HG03575 (cell line): ENCODE results near the gene CD200R1L.
"Not testable (repeated sequence)": the region's sequence is repeated elsewhere in the genome, so short reads cannot be mapped to it uniquely, and the experiment has no call there.

ENCODE experiments used
- ATAC-seq: cut with Tn5 transposase; IDR thresholded peaks from one replicate; pipeline ENCODE4 v1.9.1; 2021; ENCODE audit not compliant: unreplicated experiment, insufficient number of reproducible peaks, low FRiP score; ENCODE audit errors: extremely low read depth

Gene CD200R1L, protein sequence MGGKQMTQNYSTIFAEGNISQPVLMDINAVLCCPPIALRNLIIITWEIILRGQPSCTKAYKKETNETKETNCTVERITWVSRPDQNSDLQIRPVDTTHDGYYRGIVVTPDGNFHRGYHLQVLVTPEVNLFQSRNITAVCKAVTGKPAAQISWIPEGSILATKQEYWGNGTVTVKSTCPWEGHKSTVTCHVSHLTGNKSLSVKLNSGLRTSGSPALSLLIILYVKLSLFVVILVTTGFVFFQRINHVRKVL

DNA sequence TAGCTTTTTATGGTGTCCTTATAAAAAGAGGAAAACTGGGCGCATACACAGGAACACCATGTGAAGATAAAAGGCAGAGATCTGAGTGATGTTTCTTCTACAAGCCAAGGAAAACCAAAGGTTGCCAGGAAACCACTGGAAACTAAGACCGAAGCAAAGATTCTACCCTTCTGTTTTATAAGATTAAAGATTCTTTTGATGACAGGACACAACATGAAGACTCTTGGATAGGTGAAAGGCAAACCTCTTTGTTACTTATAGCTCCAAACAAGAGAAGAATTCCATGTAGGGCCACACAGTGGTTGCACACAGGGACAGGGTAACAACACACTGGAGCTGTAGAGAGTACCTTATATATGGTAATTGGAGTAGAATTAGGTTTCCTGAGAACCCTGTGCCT, at the start of gene CD200R1L:
Gene CD200R1L, minus strand, starts transcription at position 101 of the 400 bp plus-strand sequence. CDS start 17,497 bp downstream, outside the sequence.
- no peak for ATAC-seq

DNA sequence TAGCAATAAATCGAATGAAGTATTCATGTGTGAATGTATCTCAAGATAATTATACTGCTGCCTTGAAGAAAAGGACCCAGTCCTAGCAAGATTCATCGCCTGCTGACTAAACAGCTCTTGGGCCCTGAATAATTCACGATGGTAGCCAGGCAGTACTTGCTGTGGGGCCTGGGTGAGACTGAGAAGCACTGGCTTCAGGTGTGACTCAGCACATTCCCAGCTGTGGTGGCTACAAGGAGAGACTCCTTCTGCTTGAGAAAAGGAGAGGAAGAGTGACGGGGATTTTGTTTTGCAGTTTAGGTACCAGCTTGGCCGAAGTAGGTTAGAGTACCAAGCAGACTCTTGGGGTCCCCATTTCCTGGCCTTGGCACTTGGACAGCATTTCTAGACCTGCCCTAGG, 47.6 kb upstream of the CD200R1L start:
- no peak for ATAC-seq

DNA sequence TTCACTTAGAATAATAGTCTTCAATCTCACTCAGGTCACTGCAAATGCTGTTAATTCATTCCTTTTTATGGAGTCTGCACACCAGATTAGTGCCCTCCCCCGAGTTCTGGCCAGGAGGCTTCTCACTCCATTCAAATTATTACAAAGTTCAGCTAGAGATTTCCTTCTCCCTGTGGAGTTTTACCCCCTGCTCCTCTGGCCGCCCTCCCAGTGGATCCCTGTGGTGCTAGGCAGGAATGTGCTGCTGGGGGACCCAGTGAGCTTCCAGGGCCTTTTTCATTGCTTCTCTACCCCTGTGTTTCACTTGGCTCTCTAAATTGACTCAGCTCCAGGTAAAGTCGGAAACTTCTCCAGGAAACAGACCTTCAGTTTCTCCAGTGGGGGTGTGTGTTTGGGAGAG, 42.7 kb upstream of the CD200R1L start:
- ATAC-seq = no peak

DNA sequence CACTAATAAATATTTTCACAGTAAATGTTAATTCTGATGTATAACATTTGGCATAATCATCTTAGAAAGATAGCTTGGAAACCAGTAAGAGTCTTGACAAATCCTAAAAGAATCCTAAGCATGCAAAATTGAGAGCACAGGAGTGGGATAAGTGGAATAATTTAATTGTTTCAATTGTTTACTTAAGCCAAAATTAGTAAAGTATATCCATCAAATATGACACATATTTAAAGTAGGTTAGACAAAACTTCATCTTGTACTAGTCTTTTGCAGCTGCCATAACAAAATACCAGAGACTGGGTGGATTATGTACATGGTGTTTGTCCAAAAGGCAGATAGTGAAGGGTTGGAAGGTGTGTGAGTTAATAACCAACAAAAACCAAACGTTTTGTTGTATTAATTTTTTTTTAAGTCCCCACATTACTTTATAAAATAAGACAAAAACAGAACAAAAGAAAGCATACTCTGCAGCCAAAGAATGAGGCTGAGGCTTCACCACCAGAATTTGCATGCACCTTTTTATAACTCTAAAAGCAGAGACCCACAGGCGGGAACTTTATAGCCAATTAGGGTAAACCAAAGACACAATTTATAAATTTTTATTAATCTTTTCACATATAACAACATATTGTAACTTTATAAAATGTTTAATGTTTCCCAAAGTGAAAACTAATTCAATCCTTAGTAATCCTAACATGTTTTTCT, 41.9 kb upstream of the CD200R1L start:
- no peak for ATAC-seq

DNA sequence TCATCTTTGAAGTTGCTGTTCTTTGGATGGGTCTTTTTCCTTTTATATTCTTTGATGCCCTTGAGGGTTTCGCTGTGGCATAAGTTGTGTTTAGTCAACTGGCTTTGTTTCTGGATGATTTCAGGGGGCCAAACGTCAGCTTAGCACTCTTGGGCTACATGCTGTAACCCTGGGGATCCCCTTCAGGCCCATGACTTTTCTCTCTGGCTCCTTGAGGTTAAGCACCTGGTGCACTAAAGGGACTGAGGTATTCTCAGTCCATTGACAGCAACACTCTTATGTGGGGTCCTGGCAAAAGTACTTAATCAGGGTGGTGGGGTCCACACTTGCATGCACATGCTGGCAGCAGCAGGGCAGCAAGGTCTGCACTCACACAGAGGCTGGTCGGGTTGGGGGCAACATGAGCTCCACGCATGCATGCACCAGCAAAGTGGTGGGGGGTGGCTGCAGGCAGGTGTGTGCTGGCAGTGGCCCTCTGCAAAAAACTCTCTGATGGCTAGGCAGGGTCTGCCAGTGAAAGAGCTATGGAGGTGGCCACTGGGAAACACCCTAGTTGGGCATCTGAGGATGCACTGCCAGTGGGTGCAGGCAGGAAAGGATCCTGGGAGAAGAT, 38.1 kb upstream of the CD200R1L start:
- no peak for ATAC-seq

DNA sequence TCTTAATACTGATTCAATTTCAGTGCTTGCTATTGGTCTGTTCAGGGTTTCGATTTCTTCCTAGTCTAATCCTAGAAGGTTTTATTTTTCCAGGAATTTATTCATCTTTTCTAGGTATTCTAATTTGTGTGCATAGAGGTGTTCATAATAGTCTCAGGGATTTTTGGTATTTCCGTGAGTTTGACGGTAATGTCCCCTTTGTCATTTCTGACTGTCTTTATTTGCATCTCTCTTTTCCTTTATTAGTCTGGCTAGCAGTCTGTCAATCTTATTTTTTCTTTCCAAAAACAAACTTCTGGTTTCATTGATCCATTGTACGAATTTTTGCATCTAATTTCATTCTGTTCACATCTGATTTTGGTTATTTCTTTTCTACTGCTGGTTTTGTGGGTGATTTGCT, 35.2 kb upstream of the CD200R1L start:
- ATAC-seq = no peak

DNA sequence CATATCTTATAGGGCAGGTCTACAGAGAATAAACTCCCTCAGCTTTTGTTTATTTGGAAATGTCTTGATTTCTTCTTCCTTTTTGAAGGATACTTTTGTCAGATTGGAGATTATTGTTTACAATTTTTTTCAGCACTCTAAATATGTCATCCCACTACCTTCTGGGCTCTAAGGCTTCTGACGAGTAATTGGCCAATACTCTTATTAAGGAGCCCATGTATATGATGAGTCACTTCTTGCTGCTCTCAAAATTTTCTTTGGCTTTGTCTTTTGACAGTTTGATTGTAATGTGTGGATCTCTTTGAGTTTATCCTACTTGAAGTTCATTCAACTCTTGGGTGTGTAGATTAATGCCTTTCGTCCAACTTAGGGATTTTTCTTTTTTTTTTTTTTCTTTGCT, 28.9 kb upstream of the CD200R1L start:
- ATAC-seq = no peak

DNA sequence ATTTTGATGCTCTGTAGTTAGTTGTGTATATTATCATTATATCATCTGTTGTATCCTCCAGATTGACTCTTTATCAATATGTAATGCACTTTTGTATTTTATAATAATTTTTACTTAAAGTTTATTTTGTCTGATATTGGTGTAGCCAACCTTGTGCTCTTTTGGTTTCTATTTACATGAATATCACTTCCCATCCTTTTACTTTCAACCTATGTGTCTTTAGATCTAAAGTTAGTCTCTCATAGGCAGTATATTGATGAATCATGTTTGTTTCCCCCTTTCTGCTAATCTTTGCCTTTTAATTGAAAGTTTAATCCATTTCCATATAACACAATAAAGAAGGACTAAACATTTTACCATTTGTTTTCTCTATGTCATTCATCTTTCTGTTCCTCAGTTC, 28.1 kb upstream of the CD200R1L start:
- ATAC-seq = no peak

DNA sequence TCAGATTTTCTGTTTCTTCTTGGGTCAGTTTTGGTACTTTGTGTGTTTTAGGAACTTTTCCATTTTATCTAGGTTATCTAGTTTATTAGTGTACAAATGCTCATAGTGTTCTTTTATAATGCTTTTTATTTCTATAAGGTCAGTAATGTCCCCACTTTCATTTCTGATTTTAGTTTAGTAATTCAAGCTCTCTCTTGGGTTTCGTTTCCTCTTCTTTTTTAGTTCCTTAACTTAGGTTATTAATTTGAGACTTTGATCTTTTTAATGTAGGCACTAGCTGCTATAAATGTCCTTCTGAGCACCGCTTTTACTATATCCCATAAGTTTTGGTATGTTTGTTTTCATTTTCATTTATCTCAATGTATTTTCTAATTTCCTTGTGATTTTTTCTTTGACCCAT, 27.0 kb upstream of the CD200R1L start:
- ATAC-seq = no peak

DNA sequence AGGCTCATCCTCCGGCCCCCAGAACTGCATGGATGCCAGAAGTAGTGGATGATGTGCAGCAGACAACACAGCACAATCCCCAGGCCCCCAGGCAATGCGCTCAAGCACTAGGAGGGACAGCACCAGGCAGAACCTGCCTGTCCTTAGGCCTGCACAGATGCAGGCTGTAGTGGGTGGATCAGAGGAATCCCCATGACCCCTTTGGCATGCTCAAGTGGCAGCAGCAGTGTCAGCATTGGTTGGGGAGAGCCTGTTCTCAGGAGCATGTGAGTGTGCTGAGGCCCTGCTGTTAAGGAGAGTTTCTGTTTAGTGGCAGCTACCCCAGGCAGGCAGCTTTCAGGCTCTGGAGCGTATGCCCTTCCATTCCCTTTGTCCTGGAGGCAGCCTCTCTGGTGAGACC, 25.1 kb upstream of the CD200R1L start:
- ATAC-seq = no peak

DNA sequence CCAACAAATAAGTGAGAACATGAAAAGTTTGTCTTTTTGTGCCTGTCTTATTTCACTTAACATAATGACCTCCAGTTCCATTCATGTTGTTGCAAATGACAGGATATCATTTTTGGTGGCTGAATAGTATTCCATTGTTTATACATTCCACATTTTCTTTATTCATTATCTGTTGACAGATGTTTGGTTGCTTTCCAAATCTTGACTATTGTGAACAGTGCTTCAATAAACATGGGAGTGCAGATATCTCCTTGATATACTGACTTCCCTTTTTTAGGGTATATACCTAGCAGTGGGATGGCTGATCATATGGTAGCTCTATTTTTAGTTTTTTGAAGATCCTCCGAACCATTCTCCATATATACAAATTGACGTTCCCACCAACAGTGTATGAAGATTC, 19.1 kb upstream of the CD200R1L start:
- ATAC-seq = no peak

DNA sequence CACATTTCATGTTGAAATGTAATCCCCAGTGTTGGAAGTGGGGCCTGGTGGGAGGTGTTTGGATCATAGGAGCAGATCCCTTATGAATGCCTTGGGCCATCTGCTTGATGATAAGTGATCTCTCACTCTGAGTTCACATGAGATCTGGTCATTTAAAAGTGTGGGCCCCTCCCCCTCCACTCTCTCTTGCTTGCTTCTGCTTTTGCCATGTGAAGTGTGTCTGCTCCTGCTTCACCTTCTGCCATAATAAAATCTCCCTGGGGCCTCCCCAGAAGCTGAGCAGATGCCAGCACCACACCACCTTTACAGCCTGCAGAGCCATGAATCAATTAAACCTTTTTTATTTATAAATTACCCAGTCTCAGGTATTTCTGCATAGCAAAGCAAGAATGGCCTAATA, 14.2 kb upstream of the CD200R1L start:
- no peak for ATAC-seq

DNA sequence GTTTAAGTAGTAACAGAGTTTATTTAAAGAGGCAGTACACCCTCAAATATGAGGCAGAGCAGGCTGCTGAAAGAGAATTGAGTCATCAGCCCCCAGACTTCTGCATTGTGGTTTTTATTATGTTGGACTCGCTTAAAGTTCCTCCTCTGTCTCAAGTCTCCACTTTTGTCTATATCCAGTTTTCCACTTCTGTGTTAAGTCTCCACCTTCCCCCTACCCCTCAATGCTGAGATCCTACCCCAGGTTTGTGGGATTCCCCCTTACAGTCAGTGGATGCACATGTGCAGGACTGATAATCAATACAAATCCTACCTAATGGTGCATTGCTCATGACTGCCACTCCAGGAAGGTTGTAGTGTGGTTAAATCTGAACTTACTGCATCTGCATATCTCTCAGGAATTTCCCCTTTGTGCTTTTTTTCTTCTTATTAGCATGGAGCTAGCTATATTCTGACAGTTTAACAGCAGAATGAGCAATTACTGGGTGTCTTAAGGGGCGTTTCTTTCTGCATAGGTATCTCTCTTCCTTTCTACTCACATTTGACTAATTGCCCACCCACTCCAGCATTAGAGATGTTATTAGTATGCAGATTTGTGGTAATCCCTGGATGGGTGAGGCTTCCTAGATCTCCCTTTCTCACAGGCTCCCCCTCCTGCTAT, 11.9 kb upstream of the CD200R1L start:
- no peak for ATAC-seq

DNA sequence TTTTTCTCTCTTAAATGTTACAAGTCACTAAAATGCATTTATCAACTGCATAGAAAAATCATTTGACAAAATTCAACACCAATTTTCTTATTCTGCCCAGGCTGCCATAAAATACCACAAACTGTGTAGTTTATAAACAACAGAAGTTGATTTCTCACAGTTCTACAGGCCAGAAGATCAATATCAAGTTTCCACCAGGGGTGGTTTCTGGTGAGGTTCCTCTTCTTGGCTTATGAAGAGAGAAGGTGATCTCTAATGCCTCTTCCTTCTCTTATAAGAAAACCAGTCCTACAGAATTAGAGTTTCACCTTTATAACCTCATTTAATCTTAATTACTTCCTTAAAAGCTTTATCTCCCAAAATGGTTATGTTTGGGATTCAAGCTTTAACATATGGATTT, 10.9 kb upstream of the CD200R1L start:
- no peak for ATAC-seq

DNA sequence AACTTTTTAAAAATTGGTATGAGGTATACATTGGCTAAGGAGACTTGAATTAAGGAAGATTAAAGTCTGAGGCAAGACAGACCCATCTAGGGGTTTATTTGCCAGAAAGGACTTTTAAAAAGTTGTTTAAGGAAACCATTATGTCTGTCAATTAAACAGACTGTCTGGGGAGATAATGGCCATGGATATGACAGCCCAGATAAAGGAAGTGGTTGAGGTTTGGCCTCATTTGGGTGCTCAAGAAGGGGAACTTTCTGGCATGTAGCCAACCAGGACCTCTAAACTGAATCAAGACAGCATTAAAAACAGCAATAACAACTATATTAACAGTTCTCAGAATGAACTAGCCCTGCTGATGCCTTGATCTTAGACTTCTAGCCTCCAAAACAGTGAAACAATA, 9.9 kb upstream of the CD200R1L start:
- no peak for ATAC-seq

DNA sequence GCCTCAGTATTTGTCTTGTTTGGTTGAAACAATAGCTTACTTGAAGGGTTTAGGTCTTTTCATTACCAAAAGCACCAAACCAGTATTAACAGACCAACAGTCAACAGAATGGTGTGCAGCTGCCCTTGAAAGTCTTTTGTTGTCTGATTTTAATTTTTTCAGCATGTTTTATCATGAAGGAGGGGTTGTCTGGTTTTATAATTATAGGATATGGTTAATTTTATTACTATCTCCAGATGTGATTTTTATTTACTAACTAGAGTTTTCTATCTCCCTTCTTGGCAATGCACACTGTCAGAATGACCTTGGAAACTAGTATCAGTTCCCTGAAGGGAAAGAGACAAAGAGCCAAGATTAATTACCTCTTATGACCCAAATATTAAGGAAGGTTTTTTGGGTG, 9.2 kb upstream of the CD200R1L start:
- no peak for ATAC-seq

DNA sequence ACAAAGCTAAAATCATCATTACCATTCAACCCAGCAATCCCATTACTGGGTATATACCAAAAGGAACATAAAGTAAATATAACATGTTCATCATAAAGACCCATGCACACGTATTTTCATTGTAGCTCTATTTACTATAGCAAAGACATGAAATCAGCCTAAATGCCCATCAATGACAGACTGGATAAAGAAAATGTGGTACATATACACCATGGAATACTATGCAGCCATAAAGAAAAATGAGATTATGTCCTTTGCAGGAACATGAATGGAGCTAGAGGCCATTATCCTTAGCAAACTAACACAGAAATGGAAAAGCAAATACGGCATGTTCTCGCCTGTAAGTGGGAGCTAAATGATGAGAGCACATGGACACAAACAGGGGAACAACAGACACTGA, 8.4 kb upstream of the CD200R1L start:
- ATAC-seq = not testable (repeated sequence)

DNA sequence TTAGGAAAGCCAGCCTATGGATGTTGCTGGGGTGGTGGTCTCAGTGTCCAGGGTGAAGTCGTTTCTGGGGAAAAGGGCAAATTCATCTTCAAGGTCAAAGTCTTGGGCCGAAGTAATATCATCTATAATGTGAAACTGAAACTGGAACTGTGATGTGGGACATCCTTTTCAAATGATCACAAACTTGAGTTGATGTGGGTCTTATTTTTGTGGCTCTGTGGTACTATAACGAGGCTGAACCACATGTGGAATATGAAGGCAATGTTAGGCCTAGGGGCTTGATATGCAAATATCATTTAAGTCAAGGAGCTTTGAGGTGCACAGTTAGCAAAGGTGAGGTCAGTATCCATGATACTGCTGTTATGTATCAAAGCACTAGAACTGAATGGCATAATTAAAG, 1.5 kb upstream of the CD200R1L start:
- no peak for ATAC-seq

DNA sequence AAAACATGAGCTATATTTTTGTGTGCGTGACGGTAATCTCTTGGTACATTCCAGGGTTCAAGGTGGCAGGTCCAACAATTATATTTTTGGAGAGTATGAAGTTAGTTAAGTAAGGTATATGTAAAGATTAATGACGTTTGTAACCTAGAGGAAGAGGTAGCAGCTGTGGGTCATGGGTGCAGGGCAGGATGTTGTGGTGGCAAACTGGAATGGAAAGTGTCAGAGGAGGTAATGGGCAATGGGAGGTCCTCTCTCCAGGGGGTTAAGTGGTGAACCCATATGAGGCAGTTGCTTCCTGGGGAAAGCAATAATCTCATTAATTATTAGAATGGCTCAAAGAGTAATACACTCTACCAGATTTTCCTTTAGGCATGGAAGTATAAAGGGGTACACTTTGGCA, 1.0 kb upstream of the CD200R1L start:
- no peak for ATAC-seq

DNA sequence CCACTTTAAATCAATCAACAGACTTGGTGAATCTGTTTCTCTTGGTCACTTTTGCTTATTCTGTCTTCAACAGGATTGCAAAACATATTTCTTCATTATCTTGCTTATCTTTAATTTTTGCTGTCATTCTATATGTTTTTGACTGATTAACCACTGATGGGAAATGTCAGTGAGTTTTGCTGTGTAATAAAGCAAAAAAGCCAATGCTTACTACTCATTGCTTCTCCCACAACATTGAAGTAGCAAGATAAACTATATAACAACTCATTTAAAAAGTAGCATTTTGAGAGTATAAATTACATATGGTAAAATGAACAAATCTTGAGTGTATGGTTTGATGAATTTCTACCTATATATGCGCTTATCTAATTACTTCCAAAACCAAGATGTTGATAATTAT, 892 bp downstream of the CD200R1L start:
- no peak for ATAC-seq
